GM18508 (cell line): ENCODE results near the gene CDS2.
A peak's percentile ranks its signal among the peaks of the same experiment; 100 is the strongest.
"Not testable (repeated sequence)": the region's sequence is repeated elsewhere in the genome, so short reads cannot be mapped to it uniquely, and the experiment has no call there.

Experiments
- ATAC-seq: cut with Tn5 transposase; IDR thresholded peaks from one replicate; pipeline ENCODE4 v1.9.1; 2021; ENCODE audit warnings: moderate number of reproducible peaks; ENCODE audit not compliant: insufficient read depth, unreplicated experiment

CDS2 gene

GRCh38 chr20:5126512-5127203 lies at the start of gene CDS2:
CDS2 (plus strand) TSS chr20:5127008; CDS start chr20:5127093, 85 bp downstream.
- ATAC-seq = peak; percentile 75

DNA sequence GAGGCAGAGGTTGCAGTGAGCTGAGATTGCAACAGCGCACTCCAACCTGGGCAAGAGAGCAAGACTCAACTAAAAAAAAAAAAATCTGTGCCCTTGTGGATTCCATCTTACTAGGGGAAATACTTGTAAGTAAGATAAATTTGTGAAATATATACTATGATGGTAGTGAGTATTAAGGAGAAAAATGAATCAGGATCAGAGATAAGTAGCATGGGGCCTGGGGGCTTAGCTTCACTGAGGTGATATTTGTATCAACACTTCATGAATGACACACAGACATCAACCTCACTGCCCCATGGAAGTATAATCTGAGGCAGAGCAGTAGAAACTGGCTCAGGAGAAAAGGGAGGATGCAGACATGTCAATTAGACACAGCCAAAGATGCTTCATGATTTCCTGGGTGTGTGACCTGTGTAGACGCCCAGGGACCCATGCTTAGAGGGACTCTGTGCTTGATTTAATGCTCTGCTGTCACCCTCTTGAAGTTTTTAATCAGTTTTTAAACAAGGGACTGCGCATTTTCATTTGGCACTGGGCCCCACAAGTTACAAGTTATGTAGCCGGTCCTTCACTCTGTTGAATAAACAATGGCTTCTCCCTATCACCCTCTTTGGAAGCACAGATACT lies 48.9 kb upstream of the CDS2 start:
- ATAC-seq = no peak

DNA sequence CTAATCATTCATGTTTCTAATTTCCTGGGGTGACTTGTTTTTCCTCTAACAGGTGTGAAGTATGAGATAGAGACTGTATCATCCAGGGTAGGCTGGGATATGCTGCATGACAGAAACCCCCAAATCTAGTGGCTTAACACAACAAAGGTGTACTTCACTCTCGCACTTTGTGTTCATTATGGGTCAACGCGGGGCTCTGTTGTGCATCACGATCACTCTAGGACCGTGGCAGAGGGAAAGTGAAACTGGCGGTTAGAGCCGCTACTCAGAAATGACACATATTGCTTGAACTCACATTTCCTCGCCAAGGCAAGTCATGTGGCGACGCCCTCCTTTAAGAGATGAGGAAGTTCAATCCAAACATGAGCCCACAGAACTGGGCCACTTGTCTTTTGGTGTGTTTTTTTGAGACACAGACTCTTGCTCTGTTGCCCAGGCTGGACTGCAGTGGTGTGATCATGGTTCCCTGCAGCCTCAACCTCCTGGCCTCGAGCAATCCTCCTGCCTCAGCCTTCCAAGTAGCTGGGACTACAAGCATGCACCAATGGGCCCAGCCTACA lies 48.3 kb upstream of the CDS2 start:
- ATAC-seq = peak; percentile 91

DNA sequence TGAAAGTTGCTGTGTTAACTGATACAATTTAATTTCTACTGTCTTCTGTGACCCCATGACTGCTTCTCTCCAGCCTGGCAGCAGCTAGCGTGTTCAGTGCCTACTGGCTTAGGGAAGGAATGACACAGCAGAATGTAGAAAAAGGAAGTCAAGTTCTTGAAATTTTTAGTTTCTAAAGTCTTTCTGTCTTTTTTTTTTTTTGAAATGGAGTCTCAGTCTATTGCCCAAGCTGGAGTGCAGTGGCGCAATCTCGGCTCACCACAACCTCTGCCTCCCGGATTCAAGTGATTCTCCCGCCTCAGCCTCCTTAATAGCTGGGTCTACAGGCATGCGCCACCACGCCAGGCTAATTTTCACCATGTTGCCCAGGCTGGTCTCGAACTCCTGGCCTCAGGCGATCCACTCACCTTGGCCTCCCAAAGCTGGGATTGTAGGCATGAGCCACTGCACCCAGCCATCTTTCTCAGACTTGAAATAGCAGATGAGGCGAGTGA lies 46.4 kb upstream of the CDS2 start:
- ATAC-seq = no peak

- no peak for ATAC-seq
These were observed 41.4 kb upstream of the CDS2 start for GRCh38 chr20:5085380-5085779.

DNA sequence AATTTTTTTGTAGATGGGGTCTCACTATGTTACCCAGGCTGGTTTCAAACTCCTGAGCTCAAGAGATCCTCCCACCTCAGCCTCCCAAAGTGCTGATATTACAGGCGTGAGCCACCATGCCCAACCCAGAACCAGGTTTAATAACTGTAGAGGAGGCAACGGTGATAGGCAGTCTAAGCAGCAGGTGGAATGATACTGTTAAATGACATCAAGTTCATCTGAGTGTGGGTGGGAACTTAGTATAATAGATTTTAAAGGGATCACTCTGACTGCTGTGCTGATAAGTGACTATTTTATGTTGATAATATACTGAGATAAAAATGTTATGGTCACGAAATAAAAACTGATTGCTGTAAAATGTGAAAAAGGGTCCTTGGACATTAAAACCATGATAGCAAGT lies 38.1 kb upstream of the CDS2 start:
- ATAC-seq = no peak

DNA sequence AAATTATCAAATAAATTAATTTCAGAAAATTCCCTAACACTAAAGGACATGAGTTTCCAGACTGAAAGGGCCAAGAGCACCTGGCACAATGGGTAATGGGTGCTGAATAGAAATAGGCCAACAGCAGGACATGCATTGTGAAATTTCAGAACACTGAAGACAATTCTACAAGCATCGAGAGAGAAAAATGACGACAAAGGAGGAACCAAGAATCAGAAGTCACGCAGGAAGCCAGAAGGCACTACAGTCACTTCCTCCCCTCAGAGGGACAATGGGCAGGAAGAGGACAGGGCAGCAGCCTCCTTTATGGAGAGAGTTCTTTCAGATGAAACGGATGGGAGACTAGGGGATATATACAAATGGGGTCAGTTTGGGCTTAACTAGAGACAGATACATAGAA lies 36.6 kb upstream of the CDS2 start:
- ATAC-seq = no peak

- no peak for ATAC-seq
These were observed 34.9 kb upstream of the CDS2 start for GRCh38 chr20:5091902-5092301.

DNA sequence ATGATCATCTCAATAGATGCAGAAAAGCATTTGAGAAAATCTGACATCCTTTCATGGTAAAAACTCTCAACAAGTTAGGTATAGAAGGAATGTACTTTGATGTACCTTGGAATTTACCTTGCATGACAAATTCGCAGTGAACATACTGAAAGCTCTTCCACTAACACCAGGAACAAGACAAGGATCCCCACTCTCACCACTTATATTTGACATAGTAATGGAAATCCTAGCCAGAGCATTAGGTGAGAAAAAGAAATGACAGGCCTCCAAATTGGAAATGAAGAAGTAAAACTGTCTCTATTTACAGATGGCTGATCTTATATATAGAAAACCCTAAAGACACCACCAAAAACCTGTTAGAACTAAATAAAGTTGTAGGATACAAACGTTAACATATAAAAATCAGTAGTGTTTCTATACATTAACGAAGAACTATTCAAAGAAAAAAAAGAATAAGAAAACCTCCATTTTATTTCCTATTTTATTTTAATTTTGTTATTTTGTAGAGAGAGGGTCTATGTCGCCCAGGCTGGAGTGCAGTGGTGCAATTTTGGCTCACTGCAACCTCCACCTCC lies 34.0 kb upstream of the CDS2 start:
- no peak for ATAC-seq

DNA sequence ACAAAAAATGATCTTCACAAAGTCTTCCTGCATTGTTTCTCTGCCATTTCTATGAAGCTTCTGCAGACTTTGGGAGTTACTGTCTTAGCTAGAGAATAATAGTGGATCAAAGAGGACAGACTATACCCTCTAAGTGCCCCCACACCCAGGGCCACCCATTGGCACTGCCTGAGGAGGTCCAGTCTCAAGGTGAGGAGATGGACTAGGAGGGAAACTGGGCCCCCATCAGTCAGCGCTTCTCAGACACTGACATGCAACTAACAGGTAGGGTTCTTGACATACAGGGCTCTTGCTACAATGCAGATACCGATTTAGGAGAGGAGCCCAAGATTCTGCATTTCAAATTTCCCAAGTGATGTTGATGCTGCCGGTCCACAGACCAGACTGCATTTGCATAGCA lies 31.4 kb upstream of the CDS2 start:
- ATAC-seq = no peak

DNA sequence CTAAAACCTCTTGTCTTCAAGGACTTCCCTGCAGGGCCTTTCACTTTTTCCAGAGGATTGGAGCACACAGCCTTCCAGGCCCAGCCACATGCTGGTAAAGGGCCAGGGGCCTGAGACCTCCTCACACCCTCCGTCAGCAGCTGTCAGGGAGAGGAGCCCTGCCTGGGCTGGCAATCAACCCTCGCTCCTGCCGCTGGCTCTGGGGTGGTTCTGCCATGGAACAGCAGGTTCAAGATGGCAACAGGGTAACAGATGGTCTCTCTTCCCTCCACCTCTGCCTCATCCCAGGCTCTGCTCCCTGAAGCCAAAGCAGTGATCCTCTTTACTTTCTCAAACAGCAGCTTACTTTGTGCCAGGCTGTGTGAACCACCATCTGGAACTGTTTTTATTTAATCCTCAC lies 30.9 kb upstream of the CDS2 start:
- no peak for ATAC-seq

DNA sequence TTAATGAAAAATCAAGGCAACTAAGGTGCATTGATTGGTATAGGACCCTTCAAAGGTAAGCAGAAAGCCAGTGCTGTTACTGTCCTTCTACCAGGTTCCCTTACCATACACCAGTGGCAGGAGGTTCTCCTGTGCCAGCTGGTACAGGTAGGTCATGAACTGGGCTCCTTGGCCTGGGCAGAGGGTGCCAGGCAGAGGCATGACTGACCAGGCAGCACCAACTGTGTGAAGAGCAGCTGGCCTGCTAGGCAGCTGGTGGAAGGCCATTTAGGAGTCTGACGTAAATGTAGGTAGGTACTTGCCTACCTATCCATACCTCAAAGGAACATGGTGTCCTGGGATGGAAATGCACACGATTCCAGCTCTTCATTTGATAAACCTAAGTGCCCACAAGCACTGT lies 30.3 kb upstream of the CDS2 start:
- ATAC-seq = no peak

- not testable (repeated sequence) for ATAC-seq
These were observed 27.8 kb upstream of the CDS2 start for GRCh38 chr20:5099009-5099408.

GRCh38 chr20:5099909-5100308 lies 26.9 kb upstream of the CDS2 start:
- not testable (repeated sequence) for ATAC-seq

GRCh38 chr20:5100684-5101347 lies 26.0 kb upstream of the CDS2 start:
- no peak for ATAC-seq

DNA sequence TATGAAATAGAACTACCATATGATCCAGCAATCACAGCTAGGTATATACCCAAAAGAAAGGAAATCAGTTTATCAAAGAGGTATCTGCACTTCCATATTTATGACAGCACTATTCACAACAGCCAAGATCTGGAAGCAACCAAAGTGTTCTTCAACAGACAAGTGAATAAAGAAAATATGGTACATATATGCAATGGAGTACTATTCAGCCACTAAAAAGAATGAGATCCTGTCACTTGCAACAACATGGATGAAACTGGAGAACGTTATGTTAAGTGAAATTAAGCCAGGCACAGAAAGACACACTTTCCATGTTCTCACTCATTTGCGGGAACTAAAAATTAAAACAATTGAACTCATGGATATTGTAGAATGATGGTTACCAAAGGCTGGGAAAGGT lies 22.3 kb upstream of the CDS2 start:
- ATAC-seq = no peak

DNA sequence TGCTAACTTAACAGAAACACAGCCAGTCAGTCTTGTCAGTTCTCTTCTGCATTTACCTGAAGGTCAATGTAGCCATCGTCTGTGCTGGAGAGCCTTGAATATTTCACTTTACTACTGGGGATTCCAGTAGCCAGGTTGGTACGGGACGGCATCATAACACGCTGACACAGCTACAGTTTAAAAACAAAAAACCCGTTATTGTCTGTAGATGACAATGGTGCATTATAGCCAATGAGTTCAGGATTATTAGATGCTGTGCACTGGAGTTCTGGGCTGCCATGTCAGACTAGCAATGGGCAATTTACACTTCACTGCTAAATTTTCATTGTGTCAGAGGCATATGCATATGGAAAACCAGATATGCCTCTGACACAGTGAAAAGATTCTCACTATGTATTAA lies 17.5 kb upstream of the CDS2 start:
- ATAC-seq = no peak

- ATAC-seq = no peak
These were observed 13.2 kb upstream of the CDS2 start for GRCh38 chr20:5113615-5113986.

GRCh38 chr20:5114403-5114802 lies 12.4 kb upstream of the CDS2 start:
- no peak for ATAC-seq

DNA sequence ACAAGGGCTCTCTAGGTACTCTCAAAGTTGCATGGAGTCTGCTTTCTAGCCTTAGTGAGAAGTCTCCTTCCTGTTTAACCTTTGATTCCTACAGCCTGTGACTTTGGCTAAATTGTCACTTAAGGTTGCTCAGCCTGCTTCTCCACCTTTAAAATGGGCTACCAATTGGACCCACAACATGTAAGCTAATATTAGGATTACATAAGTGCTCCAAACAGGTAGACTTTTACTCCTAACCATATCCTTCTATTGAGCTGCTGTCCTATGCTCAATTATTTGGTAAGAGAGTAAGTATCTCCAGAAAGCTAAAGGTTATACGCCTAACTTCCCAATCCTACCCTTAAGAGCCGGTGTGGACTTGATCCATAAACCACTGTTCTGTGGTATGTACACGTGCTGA lies 9.9 kb upstream of the CDS2 start:
- ATAC-seq = no peak
